GM12873 (cell line): ENCODE results near the gene LRFN2.

Source experiments
- TF ChIP-seq, protein P1 (sequence below): IDR thresholded peaks from 2 replicates; pipeline ENCODE4 v1.5.1; 2012; ENCODE audit warnings: low read depth, mild to moderate bottlenecking, moderate library complexity, low read length, control low read depth; ENCODE audit not compliant: insufficient read depth; ENCODE audit errors: missing control alignments

Gene LRFN2

DNA sequence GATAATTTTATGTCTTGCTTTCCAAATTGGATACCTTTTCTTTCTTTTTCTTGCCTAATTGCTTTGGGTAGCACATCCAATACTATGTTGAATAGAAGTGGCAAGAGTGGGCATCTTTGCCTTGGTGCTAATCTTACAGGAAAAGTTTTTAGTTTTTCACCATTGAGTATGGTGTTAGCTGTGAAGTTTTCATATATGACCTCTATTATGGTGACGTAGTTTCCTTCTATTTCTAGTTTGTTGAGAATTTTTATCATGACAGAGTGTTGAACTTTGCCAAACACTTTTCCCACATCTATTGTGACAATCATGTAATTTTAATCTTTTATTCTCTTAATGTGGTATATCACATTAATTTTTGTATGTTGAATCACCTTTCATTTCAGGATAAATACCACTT is 216.1 kb downstream of the LRFN2 start:
- TF ChIP-seq, protein P1, sequence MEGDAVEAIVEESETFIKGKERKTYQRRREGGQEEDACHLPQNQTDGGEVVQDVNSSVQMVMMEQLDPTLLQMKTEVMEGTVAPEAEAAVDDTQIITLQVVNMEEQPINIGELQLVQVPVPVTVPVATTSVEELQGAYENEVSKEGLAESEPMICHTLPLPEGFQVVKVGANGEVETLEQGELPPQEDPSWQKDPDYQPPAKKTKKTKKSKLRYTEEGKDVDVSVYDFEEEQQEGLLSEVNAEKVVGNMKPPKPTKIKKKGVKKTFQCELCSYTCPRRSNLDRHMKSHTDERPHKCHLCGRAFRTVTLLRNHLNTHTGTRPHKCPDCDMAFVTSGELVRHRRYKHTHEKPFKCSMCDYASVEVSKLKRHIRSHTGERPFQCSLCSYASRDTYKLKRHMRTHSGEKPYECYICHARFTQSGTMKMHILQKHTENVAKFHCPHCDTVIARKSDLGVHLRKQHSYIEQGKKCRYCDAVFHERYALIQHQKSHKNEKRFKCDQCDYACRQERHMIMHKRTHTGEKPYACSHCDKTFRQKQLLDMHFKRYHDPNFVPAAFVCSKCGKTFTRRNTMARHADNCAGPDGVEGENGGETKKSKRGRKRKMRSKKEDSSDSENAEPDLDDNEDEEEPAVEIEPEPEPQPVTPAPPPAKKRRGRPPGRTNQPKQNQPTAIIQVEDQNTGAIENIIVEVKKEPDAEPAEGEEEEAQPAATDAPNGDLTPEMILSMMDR = no peak

DNA sequence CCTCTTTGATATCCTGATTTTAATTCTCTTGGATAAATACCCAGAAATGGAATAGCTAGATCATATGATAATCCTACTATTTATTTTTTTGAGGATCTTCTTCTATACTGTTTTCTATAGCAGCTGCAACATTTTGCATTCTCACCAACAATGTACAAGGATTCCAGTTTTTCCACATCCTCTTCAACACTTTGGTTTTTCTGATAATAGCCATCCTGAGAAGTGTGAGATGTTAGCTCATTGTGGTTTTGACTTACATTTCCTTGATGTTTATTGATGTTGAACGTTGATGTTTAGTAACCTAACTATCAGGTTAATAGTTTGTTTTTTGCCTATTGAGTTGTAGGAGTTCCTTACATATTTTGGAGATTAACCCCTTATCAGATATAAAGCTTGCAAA is 217.3 kb downstream of the LRFN2 start:
- TF ChIP-seq, protein P1 = no peak

DNA sequence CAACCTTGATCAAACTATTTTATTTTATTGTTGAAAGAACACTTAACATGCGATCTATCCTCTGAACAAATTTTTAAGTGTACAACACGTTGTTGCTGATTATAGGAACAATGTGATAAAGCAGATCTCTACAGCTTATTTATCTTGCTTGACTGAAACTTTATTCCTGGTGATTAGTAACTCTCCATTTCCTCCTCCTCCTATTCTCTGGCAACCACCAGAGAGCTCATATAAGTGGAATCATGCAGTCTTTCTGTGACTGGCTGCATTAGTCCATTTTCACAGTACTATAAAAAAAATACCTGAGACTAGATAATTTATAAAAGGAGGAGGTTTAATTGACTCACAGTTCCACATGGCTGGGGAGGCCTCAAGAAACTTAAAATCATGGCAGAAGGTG is 218.1 kb downstream of the LRFN2 start:
- TF ChIP-seq, protein P1 = no peak

DNA sequence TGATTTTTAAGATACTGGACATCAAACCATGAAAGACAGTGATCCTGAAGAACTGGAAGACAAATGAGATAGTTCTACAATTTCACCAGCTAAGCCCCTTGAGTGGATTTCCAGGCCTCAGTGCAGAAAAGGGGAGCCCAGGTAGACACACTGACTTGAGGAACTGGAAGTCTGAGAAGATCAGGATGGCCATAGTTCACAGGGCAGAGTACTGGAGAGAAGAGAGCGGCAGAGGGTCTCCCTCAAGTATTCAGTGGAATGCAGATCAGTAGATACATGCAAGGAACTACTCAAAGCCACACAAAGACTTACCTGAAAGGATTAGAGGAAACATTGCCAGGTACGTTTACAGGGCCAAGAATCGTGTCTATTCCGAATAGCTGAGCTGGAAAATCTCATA is 224.3 kb downstream of the LRFN2 start:
- TF ChIP-seq, protein P1 = no peak

DNA sequence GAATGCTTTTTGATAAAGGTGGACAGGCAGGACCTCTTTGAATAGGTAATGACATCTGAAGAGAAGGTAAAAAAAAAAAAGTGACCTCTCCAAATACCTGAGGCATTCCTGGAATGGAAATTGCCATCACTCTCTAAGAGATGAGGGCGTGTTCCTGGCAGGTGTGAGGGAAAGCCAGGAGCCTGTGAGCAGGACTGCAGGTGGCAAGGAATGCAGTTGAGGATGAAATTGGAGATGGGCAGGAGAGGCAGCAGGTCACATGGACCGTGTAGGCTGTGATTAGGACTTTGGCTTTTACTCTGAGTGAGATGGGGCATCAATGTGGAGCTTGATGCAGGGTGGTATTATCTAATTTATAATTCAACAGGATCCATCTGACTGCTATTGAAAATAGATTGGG is 227.4 kb downstream of the LRFN2 start:
- TF ChIP-seq, protein P1 = no peak

DNA sequence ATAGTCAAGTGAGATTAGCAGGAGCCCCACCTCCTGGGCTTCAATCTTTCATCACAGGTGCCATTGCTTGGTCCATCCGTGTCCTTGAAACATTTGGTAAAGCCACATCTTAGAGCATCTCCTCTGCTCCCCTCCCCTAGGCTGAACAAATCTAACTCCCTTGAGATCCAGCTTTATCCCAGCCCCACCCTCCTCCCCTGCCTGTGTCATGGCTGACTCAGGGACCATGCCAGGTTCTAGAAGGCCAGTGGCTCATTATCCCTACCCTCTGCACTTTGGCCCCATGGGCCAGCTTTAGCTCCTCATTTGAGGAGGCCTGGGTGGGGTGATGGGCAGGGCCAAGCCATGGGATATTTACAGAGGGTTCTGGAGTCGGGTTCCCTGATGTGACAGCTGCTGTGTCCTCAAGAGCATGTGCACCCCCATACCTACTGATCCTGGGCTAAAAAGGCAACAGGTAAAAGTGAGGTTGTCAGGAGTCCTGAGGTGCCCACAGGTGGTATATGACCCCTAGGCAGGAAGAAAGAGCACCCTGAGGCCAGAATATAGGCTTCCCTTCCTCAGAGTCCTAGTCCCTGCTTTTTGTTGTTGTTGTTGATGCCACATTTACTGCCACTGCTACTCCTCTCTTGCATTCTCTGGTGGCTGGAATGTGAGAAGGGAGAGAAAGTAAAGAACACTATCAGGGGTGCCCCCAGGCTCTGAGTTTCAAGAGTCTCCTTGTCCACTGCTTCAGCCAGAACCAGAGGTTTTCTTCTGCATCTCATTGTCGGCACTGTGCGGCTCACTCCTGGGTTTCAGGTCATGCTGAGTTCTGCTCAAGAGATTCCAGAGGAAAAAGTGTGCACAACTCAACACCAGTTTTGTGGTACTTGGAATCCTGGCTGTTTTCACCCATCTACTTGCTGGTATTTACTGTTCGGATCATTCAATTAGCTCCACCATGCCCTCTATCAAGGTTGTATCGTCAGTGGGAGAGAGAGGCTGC is 228.4 kb downstream of the LRFN2 start:
- TF ChIP-seq, protein P1 = no peak

DNA sequence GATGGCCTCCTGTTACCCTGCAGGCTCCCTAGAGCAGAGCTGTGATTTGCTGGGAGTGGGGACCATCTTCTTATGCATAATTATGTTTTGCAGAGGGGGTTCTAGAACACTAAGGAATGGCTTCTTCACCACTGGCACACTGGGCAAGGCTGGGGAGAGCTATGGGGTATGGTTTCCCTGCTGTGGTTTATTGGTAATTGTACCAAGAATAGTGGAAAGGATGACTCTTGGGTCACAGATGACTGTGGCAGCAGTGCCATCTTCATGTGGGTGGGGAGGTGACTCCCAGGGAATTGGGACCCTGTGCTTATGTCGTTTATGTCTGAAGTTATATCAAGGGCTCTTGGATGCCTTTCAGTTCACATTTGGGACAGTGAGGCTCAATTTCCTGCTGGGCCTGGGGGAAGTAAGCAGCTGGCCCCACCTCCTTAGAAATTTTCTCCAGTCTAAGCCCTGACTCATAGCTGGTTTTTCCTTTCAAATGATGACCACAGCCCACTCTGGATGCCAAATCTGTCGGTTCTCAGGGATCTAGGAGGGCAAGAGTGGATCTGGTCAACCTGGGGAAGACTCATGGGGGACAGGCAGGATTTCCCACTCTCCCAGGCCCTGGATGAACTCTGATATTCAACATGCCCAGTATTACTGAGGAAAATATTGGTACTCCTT is 230.8 kb downstream of the LRFN2 start:
- TF ChIP-seq, protein P1 = no peak
